ENCODE measurements around the gene TANGO2. TPM values are rescaled to one million over a fixed set of nuclear protein-coding genes. Genes with fewer than 3 reads are reported as not detected.

Gene TANGO2
- total RNA-seq, 1 experiment from 2014 or later, result 17.0 TPM

DNA sequence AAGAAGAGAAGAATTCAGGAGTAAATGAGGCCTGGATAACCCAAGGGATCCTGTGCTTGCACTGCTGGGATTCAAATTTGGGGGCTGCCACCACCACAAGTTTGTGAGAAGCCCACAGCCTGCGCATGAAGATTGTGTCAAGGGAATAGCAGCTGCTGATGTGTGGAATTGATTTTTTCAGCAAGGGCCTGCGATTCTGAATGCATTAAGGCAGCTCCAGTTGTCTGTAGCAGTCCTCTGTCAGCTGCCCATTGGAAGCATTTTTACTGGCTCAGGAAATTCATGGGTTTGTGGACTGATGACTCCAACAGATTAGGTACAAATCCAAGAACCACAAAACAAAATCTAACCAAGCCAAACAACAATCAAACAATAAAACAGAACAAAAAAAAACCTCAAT, 18.3 kb upstream of the TANGO2 start:
- no peaks in the 10 kb centered on the region for H3K27me3 ChIP-seq (ENCODE audit: insufficient read depth, low read length)
- RAD21 ChIA-PET (ENCODE audit: low non-redundant PET in 1 of 2, low total read pairs in 2 of 2, uncharacterized antibody in 2 of 2, unreplicated experiment in 2 of 2), result no interaction called here
- H3K4me2 ChIP-seq (ENCODE audit: low read length), result no peak overlapping the region
- peaks cover 12 to 14% of the 10 kb centered on the region in 2 experiments; a peak in 1 of 4 replicates for H3K9me3 ChIP-seq (ENCODE audit: control insufficient read depth in 1 of 2, insufficient read depth in 1 of 2, low read depth in 1 of 2, low read length in 2 of 2)
- peaks cover 0 to 5% of the 10 kb centered on the region in 2 experiments; a peak in 1 of 4 replicates for H3K4me1 ChIP-seq (ENCODE audit: control insufficient read depth in 1 of 2, insufficient read depth in 2 of 2, low read length in 2 of 2)
- no peaks in the 10 kb centered on the region for H3K79me2 ChIP-seq (ENCODE audit: insufficient read depth, low read length)
- no peak overlapping the region for H2AFZ ChIP-seq (ENCODE audit: low read depth, low read length, poor library complexity, severe bottlenecking)
- intact Hi-C loops (cut with micrococcal nuclease), result no loop called here
- peaks cover 0 to 4% of the 10 kb centered on the region in 2 experiments; a peak in 1 of 4 replicates for H3K36me3 ChIP-seq (ENCODE audit: control insufficient read depth in 1 of 2, insufficient read depth in 2 of 2, low read length in 2 of 2)
- no peaks in the 10 kb centered on the region for H4K20me1 ChIP-seq (ENCODE audit: insufficient read depth)
- TF ChIP-seq ZNF274 (IDR thresholded peaks at IDR 0.05; ENCODE audit: low read depth, low read length) (no peak), ZBTB33 (IDR thresholded peaks at IDR 0.05; ENCODE audit: extremely low read depth, insufficient replicate concordance, low read length) (no peak), POLR2A (IDR thresholded peaks at IDR 0.05; ENCODE audit: borderline replicate concordance, extremely low read depth, insufficient read depth, insufficient read length) (no peak), POLR2AphosphoS5 (IDR thresholded peaks at IDR 0.05; ENCODE audit: low read depth, low read length) (no peak), EZH2phosphoT487 (IDR thresholded peaks at IDR 0.05; ENCODE audit: borderline replicate concordance) (no peak), EZH2 (IDR thresholded peaks at IDR 0.05) (no peak), SP1 (IDR thresholded peaks at IDR 0.05; ENCODE audit: low read depth) (no peak), CBX3 (IDR thresholded peaks at IDR 0.05; ENCODE audit: low read depth) (no peak), ELF1 (IDR thresholded peaks at IDR 0.05; ENCODE audit: borderline replicate concordance, low read depth) (no peak), YY1 (IDR thresholded peaks at IDR 0.05; ENCODE audit: extremely low read depth, insufficient replicate concordance, low read depth, low read length) (no peak), CEBPB (IDR thresholded peaks at IDR 0.05; ENCODE audit: low read depth) (no peak), SRF (IDR thresholded peaks at IDR 0.05; ENCODE audit: low read depth) (no peak), JUND (IDR thresholded peaks at IDR 0.05) (no peak), RAD21 (IDR thresholded peaks at IDR 0.05; ENCODE audit: low read depth) (no peak), TCF7L2 (IDR thresholded peaks at IDR 0.05; ENCODE audit: borderline replicate concordance, extremely low read depth, insufficient read depth, insufficient read length) (no peak)
- TF ChIP-seq, protein P1, sequence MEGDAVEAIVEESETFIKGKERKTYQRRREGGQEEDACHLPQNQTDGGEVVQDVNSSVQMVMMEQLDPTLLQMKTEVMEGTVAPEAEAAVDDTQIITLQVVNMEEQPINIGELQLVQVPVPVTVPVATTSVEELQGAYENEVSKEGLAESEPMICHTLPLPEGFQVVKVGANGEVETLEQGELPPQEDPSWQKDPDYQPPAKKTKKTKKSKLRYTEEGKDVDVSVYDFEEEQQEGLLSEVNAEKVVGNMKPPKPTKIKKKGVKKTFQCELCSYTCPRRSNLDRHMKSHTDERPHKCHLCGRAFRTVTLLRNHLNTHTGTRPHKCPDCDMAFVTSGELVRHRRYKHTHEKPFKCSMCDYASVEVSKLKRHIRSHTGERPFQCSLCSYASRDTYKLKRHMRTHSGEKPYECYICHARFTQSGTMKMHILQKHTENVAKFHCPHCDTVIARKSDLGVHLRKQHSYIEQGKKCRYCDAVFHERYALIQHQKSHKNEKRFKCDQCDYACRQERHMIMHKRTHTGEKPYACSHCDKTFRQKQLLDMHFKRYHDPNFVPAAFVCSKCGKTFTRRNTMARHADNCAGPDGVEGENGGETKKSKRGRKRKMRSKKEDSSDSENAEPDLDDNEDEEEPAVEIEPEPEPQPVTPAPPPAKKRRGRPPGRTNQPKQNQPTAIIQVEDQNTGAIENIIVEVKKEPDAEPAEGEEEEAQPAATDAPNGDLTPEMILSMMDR (IDR thresholded peaks at IDR 0.05 in 2 of 3, conservative IDR thresholded peaks at IDR 0.05 in 1 of 3; ENCODE audit: borderline replicate concordance in 1 of 3, insufficient read depth in 1 of 3, low read depth in 2 of 3, low read length in 2 of 3), result no peak
- H3K9ac ChIP-seq (ENCODE audit: low read length), result no peak overlapping the region
- no peak overlapping the region for H3K27ac ChIP-seq (ENCODE audit: low read depth, low read length)
- no peak overlapping the region for H3K4me3 ChIP-seq (replicated peaks in 1 of 2; ENCODE audit: low read depth in 1 of 2, low read length in 2 of 2)
- BruUV-seq (replicated peaks), result no TSS peak
- H3K9me2 ChIP-seq (ENCODE audit: insufficient read depth), result no peaks in the 10 kb centered on the region
- DNase-seq (ENCODE audit: low read depth, low spot score) (no peak), ATAC-seq (no peak)
- CTCF ChIA-PET, result no interaction called here
- POLR2A ChIA-PET, result no interaction called here

Measured in HCT116 (cell line).